CD4-positive, alpha-beta T cell (primary cell): ENCODE data around the gene ABHD8. TPM values are rescaled to one million over a fixed set of nuclear protein-coding genes. Genes with fewer than 3 reads are reported as not detected.

Experiments used
- ATAC-seq: fragments of 200-7000 bp; cut with Tn5 transposase; one replicate; pipeline ENCODE4 v1.10.0; 2022; ENCODE audit warnings: mild to moderate bottlenecking; ENCODE audit not compliant: poor library complexity
- CTCF ChIA-PET: fragments of 350-600 bp; sonication (Branson Sonifier 250); formaldehyde crosslinking; loops from one replicate; lab custom pipeline; 2021; ENCODE audit warnings: antibody characterized with exemption, inconsistent platforms; lab: Charles Lee
- POLR2A ChIA-PET: fragments of 350-600 bp; sonication (Branson Sonifier 250); formaldehyde crosslinking; loops from one replicate; lab custom pipeline; 2021; ENCODE audit warnings: antibody characterized with exemption, inconsistent platforms; lab: Charles Lee
- DNase-seq, 14 experiments: peaks; one replicate each; pipeline ENCODE4 v3.0.0-alpha.2; 2013 to 2020; ENCODE audit warnings: mixed read lengths in 2 of 14
- H3K27ac ChIP-seq, 2 donors: one replicate each; pipeline versions ENCODE4 v1.5.1 to v1.7.0; 2013; ENCODE audit warnings: low read length in 2 of 2, low read depth in 1 of 2, mild to moderate bottlenecking in 1 of 2
- H3K27me3 ChIP-seq, 2 experiments: 1 replicate in 1 of 2; 2 replicates in 1 of 2; pipeline versions ENCODE4 v1.6.1 to v1.7.0; 2013; ENCODE audit warnings: low read length in 2 of 2, control low read depth in 1 of 2, mild to moderate bottlenecking in 1 of 2, moderate library complexity in 1 of 2; ENCODE audit not compliant: insufficient read depth in 2 of 2, control insufficient read depth in 1 of 2
- H3K36me3 ChIP-seq: one replicate; pipeline ENCODE4 v1.6.1; 2013; ENCODE audit warnings: low read length, control low read depth; ENCODE audit not compliant: insufficient read depth
- H3K4me1 ChIP-seq: one replicate; pipeline ENCODE4 v1.6.1; 2013; ENCODE audit warnings: low read length, control low read depth; ENCODE audit not compliant: insufficient read depth
- H3K4me3 ChIP-seq: one replicate; pipeline ENCODE4 v1.5.1; 2013; ENCODE audit warnings: mild to moderate bottlenecking, low read length, moderate library complexity
- H3K9me3 ChIP-seq, 2 experiments: 1 replicate in 1 of 2; 2 replicates in 1 of 2; pipeline versions ENCODE4 v1.6.1 to v1.7.0; 2013; ENCODE audit warnings: low read length in 2 of 2, mild to moderate bottlenecking in 2 of 2, control low read depth in 1 of 2, moderate library complexity in 1 of 2; ENCODE audit not compliant: control insufficient read depth in 1 of 2, insufficient read depth in 1 of 2
- H3K27ac Mint-ChIP-seq: one replicate; pipeline ENCODE4 v1.8.0; 2020; ENCODE audit warnings: mixed read lengths
- H3K27me3 Mint-ChIP-seq: one replicate; pipeline ENCODE4 v1.8.0; 2021; ENCODE audit warnings: mixed read lengths
- H3K36me3 Mint-ChIP-seq: one replicate; pipeline ENCODE4 v1.8.0; 2021; ENCODE audit warnings: low read depth, mixed read lengths
- H3K4me1 Mint-ChIP-seq: one replicate; pipeline ENCODE4 v1.8.0; 2021; ENCODE audit warnings: low read depth, mixed read lengths
- H3K4me3 Mint-ChIP-seq: one replicate; pipeline ENCODE4 v1.8.0; 2020; ENCODE audit warnings: mild to moderate bottlenecking, mixed read lengths
- H3K9me3 Mint-ChIP-seq: one replicate; pipeline ENCODE4 v1.8.0; 2020; ENCODE audit warnings: mixed read lengths
- CTCF ChIP-seq: fragments of 200-600 bp; IDR thresholded peaks from one replicate; pipeline ENCODE4 v1.8.0; 2022; ENCODE audit warnings: antibody characterized with exemption, mild to moderate bottlenecking
- intact Hi-C, 2 experiments: fragments of 100-400 bp; cut with DNase I in 1 of 2; cut with micrococcal nuclease in 1 of 2; formaldehyde crosslinking; loops; one replicate each; pipeline versions ENCODE4 v1.15.1 to v1.9.0; 2023 to 2025; cut with DNase I, micrococcal nuclease
- total RNA-seq, 174 experiments: library from RNA in 2 of 174; stranded (reverse) in 2 of 174; gene quantifications; one replicate each; pipeline ENCODE4 v1.2.3 and lab custom pipeline; 2021 to 2026

ABHD8 gene
- total RNA-seq, 2 experiments from 2014 or later = 4.4 to 4.6 TPM

DNA sequence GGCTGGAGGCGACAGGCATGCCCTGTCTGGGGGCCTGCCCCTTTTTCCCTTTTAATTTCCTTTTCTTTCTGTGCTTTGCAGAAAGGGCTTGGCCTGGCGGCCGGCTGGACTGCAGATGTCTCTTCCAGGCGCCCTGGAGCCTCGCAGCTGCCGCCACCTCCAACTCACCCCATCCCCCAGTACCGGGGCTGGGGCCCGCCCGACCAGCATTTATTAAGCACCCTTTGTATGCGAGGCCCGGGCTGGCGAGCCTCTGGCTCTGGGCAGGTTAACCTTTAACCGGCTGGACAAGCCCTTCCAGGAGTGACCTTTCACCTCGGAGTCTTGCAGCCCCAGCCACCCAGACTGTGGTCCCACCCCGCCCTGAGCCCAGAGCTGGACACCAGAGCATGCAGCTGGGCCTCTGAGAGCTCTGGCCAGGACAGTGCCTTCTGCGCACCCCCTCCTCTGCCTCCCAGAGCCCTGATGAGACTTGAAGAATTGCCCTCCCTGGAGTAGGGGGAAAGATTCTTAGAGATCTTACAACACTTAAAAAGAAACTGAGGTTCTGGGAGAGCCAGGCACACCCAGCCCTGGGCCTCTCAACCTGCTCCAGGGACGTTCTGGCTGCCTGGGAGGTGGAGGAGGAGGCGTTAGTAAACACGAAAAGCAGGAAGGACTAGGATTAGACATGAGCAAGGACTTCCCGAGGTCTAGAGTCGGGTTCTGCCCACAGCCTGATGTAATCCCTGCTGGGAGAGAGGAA is 56.4 kb downstream of the ABHD8 start:
- no peaks in the 10 kb centered on the region for H3K36me3 Mint-ChIP-seq
- peaks cover 5% of the 10 kb centered on the region for H3K27me3 Mint-ChIP-seq
- CTCF ChIA-PET = no interaction called here
- Histone ChIP-seq H3K4me1 (peaks cover 17% of the 10 kb centered on the region), H3K9me3 (no peaks in the 10 kb centered on the region), H3K36me3 (no peaks in the 10 kb centered on the region), H3K27me3 (no peaks in the 10 kb centered on the region), H3K27ac (no peak overlapping the region), H3K4me3 (peak overlapping the region; percentile 67)
- H3K27ac Mint-ChIP-seq = peak overlapping the region; percentile 49
- TF ChIP-seq CTCF = no peak
- DNase-seq (no peak), ATAC-seq (peak; percentile 3)
- H3K4me1 Mint-ChIP-seq = no peaks in the 10 kb centered on the region
- intact Hi-C loops = no loop called here
- POLR2A ChIA-PET = no interaction called here
- H3K4me3 Mint-ChIP-seq = peak overlapping the region; percentile 91
- no peaks in the 10 kb centered on the region for H3K9me3 Mint-ChIP-seq

GRCh38 chr19:17245535-17245984 is 57.7 kb downstream of the ABHD8 start, which contains the start of gene NR2F6:
Gene NR2F6 (minus strand): TSS chr19:17245919. CDS start chr19:17245220, 699 bp downstream.
- Mint-ChIP-seq H3K4me1 (no peaks in the 10 kb centered on the region), H3K9me3 (no peaks in the 10 kb centered on the region), H3K27me3 (peaks cover 5% of the 10 kb centered on the region), H3K36me3 (no peaks in the 10 kb centered on the region), H3K27ac (no peak within 1 kb of the TSS), H3K4me3 (peak within 1 kb of the TSS; percentile 91)
- CTCF ChIA-PET = no interaction called here
- Histone ChIP-seq H3K27me3 (no peaks in the 10 kb centered on the region), H3K9me3 (no peaks in the 10 kb centered on the region), H3K36me3 (no peaks in the 10 kb centered on the region), H3K4me3 (peak within 1 kb of the TSS; percentile 67), H3K27ac (no peak within 1 kb of the TSS), H3K4me1 (peaks cover 17% of the 10 kb centered on the region)
- intact Hi-C loops = no loop called here
- DNase-seq = no peak
- peak; percentile 30 for ATAC-seq
- no peak for TF ChIP-seq CTCF
- POLR2A ChIA-PET = no interaction called here

DNA sequence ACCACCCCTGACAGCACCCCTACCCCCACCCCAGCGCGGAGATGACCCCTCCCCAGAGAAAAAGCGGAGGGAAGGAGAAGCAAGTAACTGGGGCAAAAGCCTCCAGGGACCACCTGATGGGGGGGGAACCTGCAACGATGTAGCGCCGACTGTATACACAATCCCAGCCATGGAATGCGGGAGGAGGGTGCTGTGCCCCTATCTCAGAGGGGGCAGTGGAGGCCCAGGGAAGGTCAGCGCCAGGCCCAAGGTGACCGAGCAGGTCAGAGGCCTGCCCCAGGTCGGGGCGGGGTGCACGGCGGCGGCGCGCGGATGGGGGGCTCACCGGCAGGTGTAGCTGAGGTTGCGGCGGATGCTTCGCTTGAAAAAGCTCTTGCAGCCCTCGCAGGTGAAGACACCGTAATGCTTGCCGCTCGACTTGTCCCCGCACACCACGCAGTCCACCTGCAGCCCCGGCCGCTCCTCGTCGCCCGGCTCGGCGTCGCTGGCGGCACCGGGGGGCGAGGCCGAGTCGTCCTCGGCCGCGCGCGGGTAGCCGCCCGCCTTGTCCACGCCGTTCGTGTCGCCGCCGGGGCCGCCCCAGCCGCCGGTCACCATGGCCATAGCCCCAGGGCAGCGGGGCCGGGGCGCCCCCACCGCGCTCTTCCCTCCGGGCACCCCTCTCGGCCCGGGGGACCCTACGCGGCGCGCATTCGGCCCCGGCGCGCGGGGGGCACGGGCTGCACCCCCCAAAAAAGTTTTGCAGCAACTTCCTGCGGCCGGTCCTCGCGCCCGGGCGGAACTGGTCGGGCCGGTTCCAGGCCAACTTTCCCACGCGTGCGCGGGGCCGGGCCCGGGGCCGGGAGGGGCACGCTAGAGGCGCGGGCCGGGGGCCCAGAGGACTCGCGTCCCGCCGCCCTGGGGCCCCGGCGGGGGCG is 58.3 kb downstream of the ABHD8 start:
- no peak for TF ChIP-seq CTCF
- H3K4me1 ChIP-seq = peaks cover 17% of the 10 kb centered on the region
- ATAC-seq = peak; percentile 25
- ChIA-PET CTCF (no interaction called here), POLR2A (interaction anchor here (1.0 kb wide), 1 partner anchor 30 kb away, joined by 3 read pairs; the partner anchor contains the start of gene USE1)
- H3K36me3 Mint-ChIP-seq = no peaks in the 10 kb centered on the region
- no peaks in the 10 kb centered on the region for H3K9me3 ChIP-seq
- intact Hi-C loops = no loop called here
- no peak overlapping the region for H3K27ac Mint-ChIP-seq
- H3K4me3 Mint-ChIP-seq = peak overlapping the region; percentile 74
- H3K27me3 Mint-ChIP-seq = peaks cover 5% of the 10 kb centered on the region
- H3K4me3 ChIP-seq = no peak overlapping the region
- H3K4me1 Mint-ChIP-seq = no peaks in the 10 kb centered on the region
- peak in 3 of 14 experiments; percentile 32 to 55 (median 39) for DNase-seq
- H3K27me3 ChIP-seq = no peaks in the 10 kb centered on the region
- H3K9me3 Mint-ChIP-seq = no peaks in the 10 kb centered on the region
- H3K36me3 ChIP-seq = no peaks in the 10 kb centered on the region
- no peak overlapping the region for H3K27ac ChIP-seq
